GM18861 (cell line): ENCODE measurements around the gene CADM2.

Source experiments
- ATAC-seq: cut with Tn5 transposase; IDR thresholded peaks from one replicate; pipeline ENCODE4 v1.9.1; 2021; ENCODE audit not compliant: unreplicated experiment

CADM2 gene

GRCh38 chr3:84983490-84983889 is 24.7 kb downstream of the CADM2 start:
- no peak for ATAC-seq

- no peak for ATAC-seq
Observed at GRCh38 chr3:84984429-84984828, 25.6 kb downstream of the CADM2 start.

- ATAC-seq: no peak
Observed at GRCh38 chr3:84985795-84986194, 27.0 kb downstream of the CADM2 start.

- no peak for ATAC-seq
Observed at GRCh38 chr3:84987706-84988504, 29.1 kb downstream of the CADM2 start.

GRCh38 chr3:84989102-84989501 is 30.3 kb downstream of the CADM2 start:
- ATAC-seq: no peak

GRCh38 chr3:84991422-84991900 is 32.7 kb downstream of the CADM2 start:
- ATAC-seq: no peak

- no peak for ATAC-seq
Observed at GRCh38 chr3:84993956-84994355, 35.2 kb downstream of the CADM2 start.

- ATAC-seq: no peak
Observed at GRCh38 chr3:84998545-84998944, 39.8 kb downstream of the CADM2 start.

GRCh38 chr3:85003479-85003878 is 44.7 kb downstream of the CADM2 start:
- no peak for ATAC-seq

GRCh38 chr3:85004147-85004546 is 45.4 kb downstream of the CADM2 start:
- ATAC-seq: no peak

GRCh38 chr3:85005946-85006345 is 47.2 kb downstream of the CADM2 start:
- no peak for ATAC-seq

GRCh38 chr3:85007195-85008094 is 48.7 kb downstream of the CADM2 start:
- ATAC-seq: no peak

GRCh38 chr3:85020828-85021227 is 62.0 kb downstream of the CADM2 start:
- no peak for ATAC-seq

GRCh38 chr3:85030052-85030451 is 71.3 kb downstream of the CADM2 start:
- ATAC-seq: no peak

GRCh38 chr3:85037203-85037602 is 78.4 kb downstream of the CADM2 start:
- no peak for ATAC-seq

- ATAC-seq: no peak
Observed at GRCh38 chr3:85041001-85041400, 82.2 kb downstream of the CADM2 start.

GRCh38 chr3:85041562-85042055 is 82.8 kb downstream of the CADM2 start:
- ATAC-seq: no peak

- ATAC-seq: no peak
Observed at GRCh38 chr3:85050821-85051220, 92.0 kb downstream of the CADM2 start.

- no peak for ATAC-seq
Observed at GRCh38 chr3:85051786-85052185, 93.0 kb downstream of the CADM2 start.

- no peak for ATAC-seq
Observed at GRCh38 chr3:85053626-85054025, 94.8 kb downstream of the CADM2 start.

- no peak for ATAC-seq
Observed at GRCh38 chr3:85054579-85054978, 95.8 kb downstream of the CADM2 start.

- ATAC-seq: no peak
Observed at GRCh38 chr3:85068911-85069310, 110.1 kb downstream of the CADM2 start.
